Psoas muscle (tissue), 8 donors: ENCODE data around the gene CCDC30. TPM values are rescaled to one million over a fixed set of nuclear protein-coding genes. Genes with fewer than 3 reads are reported as not detected.

Experiments used
- ATAC-seq, 4 donors: fragments of 200-7000 bp; cut with Tn5 transposase; one replicate each; pipeline ENCODE4 v1.9.1; 2020; ENCODE audit warnings: moderate library complexity in 3 of 4, mild to moderate bottlenecking in 2 of 4
- DNase-seq, 2 donors: peaks; one replicate each; pipeline ENCODE4 v3.0.0-alpha.2; 2020
- H3K27ac ChIP-seq: fragments of 200-600 bp; one replicate; pipeline ENCODE4 v1.8.0; 2022
- H3K27me3 ChIP-seq, 3 donors: fragments of 200-600 bp in 1 of 3; one replicate each; pipeline versions ENCODE4 v1.6.1 to v1.8.0; 2013 to 2022; ENCODE audit warnings: low read length in 2 of 3, mild to moderate bottlenecking in 2 of 3, moderate library complexity in 1 of 3; ENCODE audit not compliant: insufficient read depth in 3 of 3
- H3K36me3 ChIP-seq, 2 donors: fragments of 200-600 bp in 1 of 2; one replicate each; pipeline versions ENCODE4 v1.6.1 to v1.8.0; 2013 to 2022; ENCODE audit warnings: low read depth in 1 of 2, mild to moderate bottlenecking in 1 of 2, moderate library complexity in 1 of 2; ENCODE audit not compliant: insufficient read depth in 1 of 2
- H3K4me1 ChIP-seq: fragments of 200-600 bp; one replicate; pipeline ENCODE4 v1.8.0; 2022
- H3K4me3 ChIP-seq: fragments of 200-600 bp; one replicate; pipeline ENCODE4 v1.8.0; 2022; ENCODE audit warnings: mild to moderate bottlenecking
- H3K9me3 ChIP-seq: fragments of 200-600 bp; one replicate; pipeline ENCODE4 v1.8.0; 2022
- CTCF ChIP-seq: fragments of 200-600 bp; IDR thresholded peaks from one replicate; pipeline ENCODE4 v1.8.0; 2022; ENCODE audit warnings: antibody characterized with exemption
- WGBS, 3 donors: extraction: QIAGEN DNeasy Blood & Tissue Kit; methylation state at CpG; one replicate each; pipeline versions ENCODE4 v1.1.6 to v1.1.7; 2013; 5-methylcytosine and 5-hydroxymethylcytosine counted together
- intact Hi-C, 2 donors: fragments of 100-400 bp; cut with DNase I; formaldehyde crosslinking; loops; one replicate each; pipeline versions ENCODE4 v1.11.0 to v1.14.2; 2022
- polyA plus RNA-seq, 3 donors: library from polyadenylated mRNA; stranded (reverse); fragments of 200-250 nt; gene quantifications; one replicate each; pipeline ENCODE4 v1.2.3, GENCODE V29; 2013
- total RNA-seq, 4 donors: library from RNA; stranded (reverse); fragmentation: NEBNext Ultra II Directional in 2 of 4; extraction: Animal tissue kit (Norgen Biotek cat#: 25700) in 2 of 4; gene quantifications; one replicate each; pipeline versions ENCODE4 v1.2.1 to v1.2.4, GENCODE V29; 2021 to 2023
- donor health status: healthy with polysubstance abuse.
- donor health status: DM: no; HTN: no; CAD: no; lungs with moderate emphysema.
- donor health status: Bipolar disorder and iron deficiency.
- donor health status: healthy.
- donor health status: DM: yes; HTN: yes; CAD: no.
- donor health status: DM: no; HTN: no; CAD: no.
- donor health status: DM: no; HTN: no; CAD: no.
- donor health status: DM: yes; HTN: yes; CAD: no.

Gene CCDC30
- total and polyA plus RNA-seq, 7 donors: 0.39 to 1.2 (median 0.92) TPM

GRCh38 chr1:42576935-42577334, 113.8 kb downstream of the CCDC30 start:
- TF ChIP-seq CTCF: no peak
- 30 to 57% (median 32%) methylated on average over 1 of the region's 1 CpG for WGBS, 3 donors
- intact Hi-C loops: loop anchor here (5.0 kb wide), 2 partner anchors 170 to 495 kb away; no protein-coding TSS in a partner anchor

GRCh38 chr1:42586016-42586415, 122.9 kb downstream of the CCDC30 start:
- intact Hi-C loops: no loop called here
- H3K36me3 ChIP-seq: peaks cover 0 to 4% of the 10 kb centered on the region in 2 donors
- no peak for ATAC-seq
- H3K4me1 ChIP-seq: no peaks in the 10 kb centered on the region
- no peak for TF ChIP-seq CTCF
- no peak overlapping the region for H3K4me3 ChIP-seq
- H3K27me3 ChIP-seq: no peaks in the 10 kb centered on the region
- H3K27ac ChIP-seq: no peak overlapping the region
- no peak for DNase-seq
- 88 to 95% (median 90%) methylated on average over 3 of the region's 3 CpGs for WGBS, 3 donors
- no peaks in the 10 kb centered on the region for H3K9me3 ChIP-seq

More at GRCh38 chr1:42576935-42577334, 113.8 kb downstream of the CCDC30 start:
- ATAC-seq (no peak), DNase-seq (no peak)
- Histone ChIP-seq H3K27me3 (no peaks in the 10 kb centered on the region), H3K27ac (no peak overlapping the region), H3K4me3 (no peak overlapping the region), H3K36me3 (no peaks in the 10 kb centered on the region), H3K4me1 (no peaks in the 10 kb centered on the region), H3K9me3 (no peaks in the 10 kb centered on the region)

- Histone ChIP-seq H3K36me3 (peaks cover 0 to 4% of the 10 kb centered on the region in 2 donors), H3K9me3 (no peaks in the 10 kb centered on the region), H3K4me3 (no peak overlapping the region), H3K4me1 (no peaks in the 10 kb centered on the region), H3K27ac (no peak overlapping the region), H3K27me3 (no peaks in the 10 kb centered on the region)
- ATAC-seq (no peak), DNase-seq (no peak)
- TF ChIP-seq CTCF: no peak
- intact Hi-C loops: no loop called here
- WGBS, 3 donors: 97 to 99% (median 98%) methylated on average over 2 of the region's 2 CpGs
These were observed 124.7 kb downstream of the CCDC30 start for GRCh38 chr1:42587753-42588152.

- no peaks in the 10 kb centered on the region for H3K27me3 ChIP-seq
- no peak overlapping the region for H3K4me3 ChIP-seq
- no peak overlapping the region for H3K27ac ChIP-seq
- no peaks in the 10 kb centered on the region for H3K4me1 ChIP-seq
- DNase-seq (no peak), ATAC-seq (no peak)
- H3K9me3 ChIP-seq: no peaks in the 10 kb centered on the region
- 85 to 91% (median 88%) methylated on average over 3 of the region's 3 CpGs for WGBS, 3 donors
- no peak for TF ChIP-seq CTCF
- intact Hi-C loops: no loop called here
- H3K36me3 ChIP-seq: peaks cover 0 to 4% of the 10 kb centered on the region in 2 donors
These were observed 129.7 kb downstream of the CCDC30 start for GRCh38 chr1:42592811-42593210.

GRCh38 chr1:42593486-42594100, 130.5 kb downstream of the CCDC30 start:
- TF ChIP-seq CTCF: no peak
- intact Hi-C loops: no loop called here
- WGBS, 3 donors: 55 to 71% (median 70%) methylated on average over 2 of the region's 2 CpGs

More at GRCh38 chr1:42593486-42594100, 130.5 kb downstream of the CCDC30 start:
- H3K4me1 ChIP-seq: no peaks in the 10 kb centered on the region
- no peak for DNase-seq
- H3K27ac ChIP-seq: no peak overlapping the region
- no peak for ATAC-seq
- no peak overlapping the region for H3K4me3 ChIP-seq
- H3K9me3 ChIP-seq: no peaks in the 10 kb centered on the region
- H3K27me3 ChIP-seq: no peaks in the 10 kb centered on the region
- H3K36me3 ChIP-seq: peaks cover 0 to 4% of the 10 kb centered on the region in 2 donors
